NCI-H748 (cell line): ENCODE results near the gene LRRC4C.
"Not testable (repeated sequence)": the region's sequence is repeated elsewhere in the genome, so short reads cannot be mapped to it uniquely, and the experiment has no call there.

Experiments
- DNase-seq: peaks from one replicate; lab custom pipeline; 2025; ENCODE audit not compliant: unreplicated experiment; lab: John Stamatoyannopoulos, UW

LRRC4C gene

DNA sequence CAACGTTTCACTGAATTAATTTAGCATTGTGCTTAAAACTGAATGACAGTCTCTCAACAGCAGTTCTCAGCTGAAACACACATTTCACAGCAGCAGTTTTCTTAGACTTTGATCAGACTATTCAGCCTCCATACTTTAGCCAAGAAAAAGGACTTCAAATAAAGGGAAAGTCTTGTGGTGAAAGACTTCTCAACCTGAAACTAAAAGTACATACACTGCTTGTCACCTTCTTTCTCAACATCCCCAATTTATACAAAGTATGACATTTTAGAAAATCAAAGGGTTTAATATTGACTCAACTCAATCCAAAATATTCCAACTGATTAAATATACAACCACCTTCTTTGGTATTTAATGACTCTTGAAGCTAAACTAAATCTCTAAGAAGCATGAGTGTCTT lies 419.0 kb downstream of the LRRC4C start:
- no peak for DNase-seq

DNA sequence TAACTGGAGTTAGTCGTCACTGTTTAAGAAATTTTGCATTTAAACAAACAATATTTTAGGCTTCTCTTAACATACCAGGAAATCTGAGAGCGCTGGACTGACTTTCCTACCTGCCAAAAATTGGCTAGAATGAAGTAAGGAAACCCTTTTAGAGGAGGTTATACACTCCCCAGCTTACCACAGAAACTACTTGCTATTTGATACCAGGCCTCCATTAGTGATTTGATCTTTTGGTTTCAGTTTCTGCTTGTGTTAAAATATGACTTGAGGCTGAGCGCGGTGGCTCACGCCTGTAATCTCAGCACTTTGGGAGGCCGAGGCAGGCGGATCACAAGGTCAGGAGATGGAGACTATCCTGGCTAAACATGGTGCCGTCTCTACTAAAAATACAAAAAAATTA lies 419.9 kb downstream of the LRRC4C start:
- DNase-seq, result no peak

DNA sequence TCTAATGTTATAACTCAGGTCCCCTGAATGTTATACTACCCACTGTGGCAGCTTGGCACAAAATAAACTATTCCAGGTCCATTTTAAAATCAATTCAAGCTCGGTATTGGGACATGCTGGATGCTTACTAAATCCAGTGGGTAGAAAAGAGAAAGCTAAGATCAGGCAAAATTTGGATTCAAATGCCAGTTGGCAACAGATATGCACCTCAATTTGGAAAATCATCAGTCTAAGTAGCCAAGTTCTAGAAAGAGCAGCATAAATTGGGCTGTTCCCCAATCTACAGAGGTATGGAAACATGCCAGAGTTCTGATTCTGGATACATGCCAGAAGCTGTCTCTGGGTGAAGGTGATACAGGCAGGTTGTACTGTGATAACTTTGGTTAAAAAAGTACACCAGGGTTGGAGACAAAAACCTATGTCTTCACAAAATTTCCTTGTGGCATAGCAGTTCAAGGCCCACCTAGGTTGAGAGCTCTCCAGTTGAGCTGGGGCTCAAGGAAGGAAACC lies 427.8 kb downstream of the LRRC4C start:
- no peak for DNase-seq

DNA sequence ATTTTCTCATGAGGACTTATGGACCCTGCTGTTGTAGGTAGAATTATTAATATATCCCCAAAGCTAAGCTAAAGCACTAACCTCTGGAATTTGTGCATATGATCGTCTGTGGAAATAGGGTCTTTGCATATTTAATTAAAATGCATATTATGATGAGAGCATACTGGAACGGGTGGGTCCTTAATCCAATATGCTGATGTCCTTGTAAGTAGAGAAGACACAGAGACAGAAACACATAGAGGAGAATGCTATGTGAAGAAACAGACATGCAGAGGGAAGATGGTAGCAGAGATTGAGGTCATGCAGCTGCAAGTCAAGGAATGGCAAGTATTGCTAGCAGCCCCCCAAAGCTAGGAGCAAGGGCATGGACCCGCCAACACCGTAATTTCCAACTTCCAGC lies 439.2 kb downstream of the LRRC4C start:
- DNase-seq, result no peak

DNA sequence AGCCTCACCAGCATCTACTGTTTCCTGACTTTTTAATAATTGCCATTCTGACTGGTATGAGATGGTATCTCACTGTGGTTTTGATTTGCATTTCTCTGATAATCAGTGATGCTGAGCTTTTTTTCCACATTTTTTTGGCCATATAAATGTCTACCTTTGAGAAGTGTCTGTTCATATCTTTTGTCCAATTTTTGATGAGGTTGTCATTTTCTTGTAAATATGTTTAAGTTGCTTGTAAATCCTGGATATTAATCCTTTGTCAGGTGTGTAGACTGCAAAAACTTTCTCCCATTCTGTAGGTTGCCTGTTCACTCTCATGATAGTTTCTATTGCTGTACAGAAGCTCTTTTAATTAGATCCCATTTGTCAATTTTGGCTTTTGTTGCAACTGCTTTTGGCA lies 439.8 kb downstream of the LRRC4C start:
- not testable (repeated sequence) for DNase-seq

DNA sequence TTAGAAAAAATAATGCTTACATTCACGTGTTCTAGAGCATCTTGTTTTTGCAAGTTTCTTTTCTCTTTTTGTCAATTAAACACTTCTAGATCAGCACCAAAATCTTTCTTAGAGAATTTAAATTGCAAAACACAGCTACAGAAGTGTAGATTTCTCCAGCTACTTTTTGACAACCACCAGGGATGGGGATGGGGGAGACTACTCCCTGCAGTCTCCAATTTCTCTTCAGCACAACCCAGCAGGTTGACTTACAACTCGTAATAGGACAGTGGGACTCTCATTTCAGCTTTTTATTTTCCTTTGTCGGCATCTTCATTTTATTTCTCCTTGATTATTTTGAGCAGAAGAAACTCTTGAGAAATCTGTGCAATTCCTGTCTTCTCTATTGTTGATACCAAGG lies 441.2 kb downstream of the LRRC4C start:
- DNase-seq, result no peak

DNA sequence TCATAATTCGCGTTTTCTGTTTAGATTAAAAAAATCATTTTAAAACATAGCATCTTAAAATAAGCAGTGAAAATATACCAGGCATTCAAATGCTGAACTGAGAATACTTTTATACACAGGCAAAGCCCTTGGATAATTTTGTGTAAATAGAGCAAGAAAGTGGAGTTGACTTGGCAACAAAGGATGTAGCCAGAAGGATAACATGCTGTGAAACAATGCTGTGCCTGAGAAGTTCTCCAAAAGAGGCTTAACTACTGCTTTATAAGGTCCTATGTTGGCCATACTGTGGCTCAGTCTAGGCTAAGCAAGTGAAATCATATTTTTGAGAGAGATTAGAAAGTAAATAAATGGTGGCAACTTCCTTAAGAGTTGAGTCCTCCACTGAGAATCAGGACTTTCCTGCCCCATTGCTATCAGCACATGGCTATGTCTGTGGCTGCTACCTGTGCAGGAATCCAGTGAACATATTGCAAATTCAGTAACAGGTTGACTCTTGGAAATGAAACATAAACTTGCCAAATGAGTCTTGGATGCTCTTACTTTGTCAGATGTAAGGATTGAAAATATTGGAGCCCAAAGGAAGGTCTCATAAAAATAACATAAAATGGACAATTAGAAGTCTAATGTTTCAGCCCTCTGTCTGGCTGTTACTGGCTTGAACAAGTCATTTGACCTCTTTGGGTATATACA lies 448.9 kb downstream of the LRRC4C start:
- no peak for DNase-seq

DNA sequence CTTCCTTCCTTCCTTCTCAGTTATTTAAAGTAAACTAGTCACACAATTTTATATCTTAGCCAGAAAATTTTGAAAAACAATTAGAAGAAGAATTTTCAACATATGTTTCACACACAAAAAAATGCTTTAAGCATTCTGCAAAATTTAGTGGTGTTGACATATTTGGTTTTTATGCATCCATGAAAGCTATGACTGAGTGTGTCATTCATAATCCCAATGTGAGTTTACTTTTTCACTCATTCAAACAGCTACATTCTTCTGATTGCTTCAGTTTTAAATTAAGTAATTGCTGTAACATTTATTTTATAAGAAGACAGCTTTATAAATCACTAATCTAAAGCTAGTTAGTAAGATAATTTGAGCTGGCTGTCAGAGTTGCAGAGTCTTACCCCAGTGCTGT lies 453.5 kb downstream of the LRRC4C start:
- DNase-seq, result no peak

DNA sequence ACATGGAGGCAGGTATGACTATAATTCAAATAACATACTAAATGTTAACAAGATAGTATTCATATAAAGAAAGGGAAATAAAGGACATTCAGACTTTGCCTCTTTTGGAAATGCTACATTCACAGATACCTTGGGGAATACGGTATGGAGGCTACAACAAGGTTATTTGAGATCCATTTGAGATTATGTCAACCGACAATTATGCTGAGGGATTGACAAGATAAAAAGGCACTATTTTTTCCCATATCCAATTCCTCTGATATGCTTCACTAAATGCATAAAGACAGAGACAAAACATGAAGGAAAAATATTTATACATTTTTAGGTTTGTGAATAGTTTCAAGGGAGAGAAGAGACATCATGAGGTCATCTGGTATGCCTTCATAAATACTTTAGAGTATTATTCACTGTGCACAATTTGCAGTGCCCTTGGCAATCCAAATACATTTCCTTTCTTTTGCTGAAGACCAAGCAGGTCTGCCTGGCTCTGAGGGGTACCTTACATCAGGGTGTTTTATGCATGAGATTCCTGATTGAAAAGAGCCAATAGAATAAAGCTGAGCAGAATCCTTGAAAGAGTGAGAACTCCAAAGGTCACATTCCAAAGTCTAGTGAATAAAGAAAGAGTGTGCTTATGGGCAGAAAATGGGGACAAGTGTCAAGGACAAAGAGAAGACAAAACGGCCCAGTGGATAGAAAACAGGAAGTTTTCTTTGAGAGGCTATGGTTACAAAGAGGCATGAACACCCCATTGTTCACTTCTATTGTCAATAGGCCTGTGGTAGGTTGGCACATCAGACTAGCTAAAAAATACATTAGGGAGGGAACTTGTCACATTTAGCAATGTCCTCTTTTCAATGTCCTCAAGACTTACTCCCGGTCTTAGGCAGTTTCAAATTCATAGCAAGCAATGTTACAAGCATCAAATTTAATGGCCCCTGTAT lies 455.8 kb downstream of the LRRC4C start:
- DNase-seq, result no peak

DNA sequence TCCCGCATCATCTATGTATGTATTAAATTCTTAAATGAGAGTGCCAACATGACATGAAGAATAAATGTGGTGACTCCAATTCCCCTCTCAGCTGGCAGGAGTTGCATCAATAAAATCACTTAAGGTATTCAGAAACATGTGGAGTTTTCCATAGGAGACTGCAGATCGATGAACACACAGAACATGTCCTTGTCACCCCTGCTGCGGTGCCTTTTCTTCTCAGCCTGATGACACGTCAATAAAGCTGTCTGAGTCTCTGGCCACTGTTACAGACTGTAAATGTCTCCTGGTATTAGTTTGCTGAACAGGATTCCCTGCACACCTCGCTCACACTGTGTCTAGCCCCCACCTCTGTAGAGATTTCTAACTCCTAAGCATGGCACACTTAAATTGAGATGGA lies 460.5 kb downstream of the LRRC4C start:
- DNase-seq, result no peak

DNA sequence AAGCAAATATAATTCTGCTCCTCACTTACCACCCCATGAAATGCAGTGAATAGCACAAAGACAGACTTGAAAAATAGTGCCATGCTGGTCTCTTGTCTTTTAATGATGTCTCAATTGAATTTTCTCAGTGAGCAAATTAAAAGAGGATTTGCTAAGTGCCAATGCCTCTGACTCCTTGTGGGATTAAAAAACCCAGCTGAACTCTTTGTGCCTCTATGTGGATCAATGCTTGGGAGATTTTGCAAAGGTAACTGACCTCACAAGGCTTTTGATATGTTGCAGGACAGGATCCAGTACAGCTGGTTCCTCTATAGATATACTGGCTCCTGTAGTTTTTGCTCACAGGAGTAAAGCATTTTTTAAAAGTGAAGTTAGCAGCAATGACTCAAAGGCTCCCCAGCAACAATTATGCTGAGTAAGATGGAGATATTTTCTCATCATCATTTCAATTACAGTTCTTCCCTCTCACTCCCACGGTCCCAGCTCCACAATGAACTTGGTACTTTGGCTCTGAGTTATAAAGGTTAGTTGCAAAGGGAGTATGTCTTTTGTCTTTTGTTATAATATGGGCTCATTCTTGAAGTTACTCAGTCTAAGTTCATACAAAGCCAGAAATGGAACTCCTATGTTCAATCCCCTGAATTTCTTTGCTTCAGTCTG lies 471.5 kb downstream of the LRRC4C start:
- no peak for DNase-seq

DNA sequence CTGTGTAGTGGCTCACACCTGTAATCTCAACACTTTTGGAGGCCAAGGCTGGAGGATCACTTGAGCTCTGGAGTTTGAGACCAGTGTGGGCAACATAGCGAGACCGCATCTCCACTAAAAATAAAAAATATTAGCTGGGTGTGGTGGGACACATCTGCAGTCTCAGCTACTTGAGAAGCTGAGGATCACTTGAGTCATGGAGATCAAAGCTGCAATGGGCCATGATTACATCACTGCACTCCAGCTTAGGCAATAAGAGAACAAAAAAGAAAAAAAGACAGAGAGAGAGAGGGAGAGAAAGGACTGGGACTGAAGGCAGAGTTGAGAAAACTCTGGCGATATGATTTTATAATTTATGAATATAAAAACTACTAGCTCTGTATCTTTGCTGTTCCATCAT lies 473.1 kb downstream of the LRRC4C start:
- no peak for DNase-seq

DNA sequence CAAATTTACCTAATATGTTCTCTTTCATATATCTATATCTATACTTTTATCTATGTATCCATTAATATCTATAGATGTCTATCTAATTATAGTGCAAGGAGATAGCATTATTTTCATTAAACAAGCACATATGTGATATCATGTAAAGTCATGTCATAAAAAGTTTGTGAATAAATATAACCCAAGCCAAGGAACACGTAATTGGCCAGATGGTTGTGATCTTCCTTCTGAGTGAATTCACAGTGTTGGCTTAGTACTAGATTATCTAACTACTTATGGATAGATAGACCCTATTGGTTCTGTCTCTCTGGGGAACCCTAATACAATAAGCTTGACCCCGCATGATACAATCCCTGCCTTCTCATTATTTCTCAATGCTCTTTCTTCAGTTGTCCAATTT lies 484.4 kb downstream of the LRRC4C start:
- no peak for DNase-seq

DNA sequence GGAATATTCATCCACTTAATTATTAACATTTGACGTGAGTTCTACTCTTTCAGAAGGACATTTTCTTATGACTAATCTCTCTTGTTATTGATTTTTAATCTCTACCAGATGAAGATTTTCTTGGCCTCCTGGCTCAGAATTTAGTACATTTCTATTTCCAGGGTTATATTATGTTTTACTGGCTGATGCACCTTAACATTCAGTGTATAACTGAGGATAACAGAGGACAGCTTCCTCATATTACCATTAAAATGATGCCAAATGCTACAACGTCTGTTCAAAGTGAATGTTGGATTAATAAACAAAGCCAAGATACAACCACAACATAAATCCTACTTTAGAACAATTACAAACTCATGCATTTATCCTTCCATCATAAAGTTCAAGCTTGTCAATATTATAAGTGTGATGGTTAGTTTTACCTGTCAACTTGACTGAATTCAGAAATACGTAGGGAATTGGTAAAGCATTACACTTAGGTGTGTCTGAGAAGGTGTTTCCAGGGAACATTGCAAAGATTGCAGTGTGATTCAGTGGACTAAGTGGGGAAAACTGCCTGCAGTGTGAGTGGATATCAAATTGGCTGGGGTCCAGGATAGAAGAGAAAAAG lies 485.2 kb downstream of the LRRC4C start:
- no peak for DNase-seq

DNA sequence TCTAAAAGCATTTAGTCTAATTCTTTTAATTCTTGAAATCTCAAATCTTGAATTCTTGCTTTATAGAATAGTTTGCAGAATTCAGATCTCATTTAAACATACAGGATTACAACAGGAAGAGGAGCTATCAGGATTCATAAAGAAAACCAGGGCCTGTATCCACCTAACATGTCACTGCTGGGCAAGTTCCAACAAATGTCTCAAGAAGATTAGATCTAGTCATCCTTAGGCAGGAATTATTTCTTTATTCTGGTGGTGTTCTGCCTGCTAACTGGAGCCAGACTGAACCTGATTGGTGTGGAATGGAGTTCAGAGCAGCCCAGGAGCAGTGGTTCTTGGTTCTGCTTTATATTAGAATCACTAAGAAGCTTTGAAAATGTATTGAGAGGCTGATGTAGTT lies 500.7 kb downstream of the LRRC4C start:
- no peak for DNase-seq

DNA sequence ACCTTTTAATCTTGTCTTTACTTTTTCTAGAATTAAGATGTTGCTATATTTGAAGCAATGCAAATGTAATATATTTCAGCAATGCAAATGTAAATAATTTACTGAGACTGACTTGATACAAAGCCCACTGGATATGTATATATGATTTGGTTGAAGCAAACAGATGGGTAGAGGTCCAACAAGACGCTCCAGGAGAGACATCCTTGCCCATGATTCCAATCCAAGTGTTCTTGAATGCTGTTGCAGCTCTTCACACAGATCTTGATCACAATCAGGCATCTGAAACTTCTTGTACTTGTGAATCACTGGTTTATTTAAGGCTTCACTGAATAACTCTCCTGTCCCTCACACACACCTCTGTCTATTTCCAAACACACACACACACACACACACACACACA lies 507.0 kb downstream of the LRRC4C start:
- DNase-seq, result no peak

DNA sequence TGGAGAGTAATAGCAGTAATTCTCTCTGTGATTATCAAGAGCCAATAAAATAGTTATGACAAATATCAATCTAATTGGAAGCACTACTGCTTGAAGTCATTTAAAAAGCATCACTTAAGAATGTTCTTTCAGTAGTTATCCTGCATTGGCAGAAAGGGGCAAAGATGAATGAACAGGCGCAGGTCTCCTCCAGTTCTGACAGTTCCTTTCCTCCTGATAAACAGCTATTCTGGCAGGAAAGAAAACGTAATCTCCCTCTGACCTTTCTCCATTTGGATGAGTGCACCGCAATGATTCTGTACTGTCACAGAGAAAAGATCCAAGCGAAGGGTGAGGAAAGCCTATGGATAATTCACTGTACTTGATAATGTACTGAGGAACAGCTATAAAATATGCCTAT lies 521.5 kb downstream of the LRRC4C start:
- DNase-seq, result no peak

DNA sequence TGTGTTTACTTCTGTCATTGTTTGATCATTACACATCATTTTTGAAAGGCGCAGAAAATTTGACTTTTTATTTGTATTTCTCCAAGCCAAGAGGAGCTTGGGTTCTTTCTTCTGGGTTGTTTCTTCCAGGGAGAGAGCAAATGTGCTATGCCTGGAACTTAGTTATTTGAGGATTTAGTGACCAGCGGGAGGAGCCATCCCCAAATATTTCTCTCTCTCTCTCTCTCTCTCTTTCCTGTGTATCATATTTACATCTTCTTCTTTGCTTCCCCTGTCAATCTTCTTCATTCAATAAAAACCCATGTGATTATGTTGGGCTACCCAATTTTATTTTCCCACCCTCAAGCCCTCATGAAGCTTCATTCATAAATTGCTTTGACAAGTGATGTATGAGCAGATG lies 534.5 kb downstream of the LRRC4C start:
- peak; percentile 53 for DNase-seq

DNA sequence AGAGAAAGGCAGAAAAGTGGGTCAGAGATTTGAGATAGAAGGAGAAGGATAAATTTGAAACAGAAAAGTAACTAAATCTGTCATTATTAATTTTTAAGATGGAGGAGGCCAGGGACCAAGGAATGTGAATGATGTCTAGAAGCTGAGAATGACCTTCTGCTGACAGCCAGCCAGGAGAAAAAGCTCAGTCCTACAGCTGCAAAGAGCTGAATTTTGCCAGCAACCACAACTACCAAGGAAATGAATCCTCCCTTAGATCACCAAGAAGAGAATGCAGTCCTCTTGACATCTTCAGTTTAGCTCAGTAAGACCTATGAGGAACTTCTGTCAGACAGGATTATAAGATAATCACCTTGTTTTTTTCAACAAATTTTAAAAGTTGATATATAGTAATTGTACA lies 538.2 kb downstream of the LRRC4C start:
- no peak for DNase-seq

DNA sequence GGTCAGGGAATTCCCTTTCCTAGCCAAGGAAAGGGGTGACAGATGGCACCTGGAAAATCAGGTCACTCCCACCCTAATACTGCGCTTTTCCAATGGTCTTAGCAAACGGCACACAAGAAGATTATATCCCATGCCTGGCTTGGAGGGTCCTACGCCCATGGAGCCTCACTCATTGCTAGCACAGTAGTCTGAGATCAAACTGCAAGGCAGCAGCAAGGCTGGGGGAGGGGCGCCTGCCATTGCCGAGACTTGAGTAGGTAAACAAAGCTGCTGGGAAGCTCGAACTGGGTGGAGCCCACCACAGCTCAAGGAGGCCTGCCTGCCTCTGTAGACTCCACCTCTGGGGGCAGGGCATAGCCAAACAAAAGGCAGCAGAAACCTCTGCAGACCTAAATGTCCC lies 548.7 kb downstream of the LRRC4C start:
- DNase-seq, result not testable (repeated sequence)

DNA sequence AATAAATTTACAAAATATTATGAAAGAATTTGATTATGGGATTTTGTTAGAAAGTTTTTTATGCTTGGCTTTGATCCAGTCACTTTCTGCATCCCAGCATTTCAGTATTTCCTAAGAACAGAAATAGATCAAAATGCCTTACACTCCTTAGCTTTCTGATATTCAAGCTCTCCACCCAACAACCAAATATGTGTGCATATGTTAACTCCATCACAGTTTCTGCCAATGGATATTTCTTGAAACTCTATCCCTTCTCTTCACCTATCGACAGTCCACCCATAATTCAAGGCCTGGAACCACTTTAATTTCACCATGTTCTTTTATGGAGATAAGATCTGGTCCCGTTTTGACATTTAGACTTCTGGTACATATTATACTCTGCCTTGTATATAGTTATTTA lies 565.0 kb downstream of the LRRC4C start:
- DNase-seq, result no peak
